PC-3 (cell line): ENCODE data around the gene NECTIN3. TPM values are rescaled to one million over a fixed set of nuclear protein-coding genes. Genes with fewer than 3 reads are reported as not detected.

ENCODE experiments used
- ATAC-seq: fragments of 200-7000 bp; cut with Tn5 transposase; 2 replicates; pipeline ENCODE4 v1.9.1; 2020; ENCODE audit warnings: mild to moderate bottlenecking, moderate library complexity
- BruUV-seq: library from RNA; stranded (reverse); fragments of 400-500 nt; replicated peaks from 2 replicates; lab custom pipeline; 2021; lab: Mats Ljungman, UMichigan
- CTCF ChIA-PET: fragments of 300-600 bp; sonication (Branson Sonifier 250); formaldehyde crosslinking; loops from one replicate; lab custom pipeline; 2022; ENCODE audit warnings: antibody characterized with exemption; lab: Charles Lee
- POLR2A ChIA-PET: fragments of 300-600 bp; sonication (Branson Sonifier 250); formaldehyde crosslinking; loops from one replicate; lab custom pipeline; 2022; ENCODE audit warnings: antibody characterized with exemption; ENCODE audit not compliant: unreplicated experiment; lab: Charles Lee
- DNase-seq: peaks from one replicate; pipeline ENCODE4 v3.0.0-alpha.2; 2015
- H2AFZ ChIP-seq: fragments of 300-600 bp; sonication (generic); 2 replicates; pipeline ENCODE4 v1.6.0; 2016; ENCODE audit warnings: antibody characterized with exemption, low read length
- H3F3A ChIP-seq: fragments of 300-600 bp; sonication (generic); one replicate; pipeline ENCODE4 v1.6.0; 2017; ENCODE audit warnings: antibody characterized with exemption, low read length, control low read depth, mild to moderate bottlenecking; ENCODE audit not compliant: unreplicated experiment
- H3K27ac ChIP-seq: fragments of 300-600 bp; sonication (generic); 2 replicates; pipeline ENCODE4 v1.5.1; 2016; ENCODE audit warnings: mild to moderate bottlenecking, low read length
- H3K27me3 ChIP-seq: fragments of 300-600 bp; sonication (generic); 2 replicates; pipeline ENCODE4 v1.6.1; 2016; ENCODE audit warnings: low read length, mixed read lengths
- H3K36me3 ChIP-seq: fragments of 300-600 bp; sonication (generic); 2 replicates; pipeline ENCODE4 v1.6.1; 2016; ENCODE audit warnings: low read depth, mixed run types, low read length, mixed read lengths
- H3K4me1 ChIP-seq: fragments of 300-600 bp; sonication (generic); 2 replicates; pipeline ENCODE4 v1.5.1; 2016; ENCODE audit warnings: low read length; ENCODE audit not compliant: insufficient read depth
- H3K4me2 ChIP-seq: fragments of 300-600 bp; sonication (generic); 2 replicates; pipeline ENCODE4 v1.6.0; 2016; ENCODE audit warnings: low read length
- H3K4me3 ChIP-seq: fragments of 300-600 bp; sonication (generic); 2 replicates; pipeline ENCODE4 v1.5.1; 2016; ENCODE audit warnings: mild to moderate bottlenecking, low read length, mixed read lengths
- H3K79me2 ChIP-seq: fragments of 300-600 bp; sonication (generic); 2 replicates; pipeline ENCODE4 v1.6.1; 2017; ENCODE audit warnings: low read length, mixed read lengths
- H3K9ac ChIP-seq: fragments of 300-600 bp; sonication (generic); 2 replicates; pipeline ENCODE4 v1.6.0; 2016; ENCODE audit warnings: mild to moderate bottlenecking, low read length
- H3K9me2 ChIP-seq: fragments of 300-600 bp; sonication (generic); replicated peaks from 2 replicates; pipeline ENCODE4 v1.6.1; 2016; ENCODE audit warnings: mixed run types, low read length, mixed read lengths
- H3K9me3 ChIP-seq: fragments of 300-600 bp; sonication (generic); 2 replicates; pipeline ENCODE4 v1.6.1; 2016; ENCODE audit warnings: low read length, mixed read lengths
- H4K20me1 ChIP-seq: fragments of 300-600 bp; sonication (generic); 2 replicates; pipeline ENCODE4 v1.6.1; 2016; ENCODE audit warnings: low read length, mixed read lengths
- CTCF ChIP-seq: fragments of 300-600 bp; sonication (generic); conservative IDR thresholded peaks from 2 replicates; pipeline ENCODE4 v1.5.1; 2017; ENCODE audit warnings: antibody characterized with exemption, low read depth, mild to moderate bottlenecking, low read length
- EZH2 ChIP-seq: fragments of 300-600 bp; sonication (generic); IDR thresholded peaks from one replicate; pipeline ENCODE4 v1.6.1; 2017; ENCODE audit warnings: antibody characterized with exemption, mild to moderate bottlenecking, low read length; ENCODE audit not compliant: unreplicated experiment
- EZH2phosphoT487 ChIP-seq: fragments of 300-600 bp; sonication (generic); IDR thresholded peaks from 2 replicates; pipeline ENCODE4 v1.6.1; 2018; ENCODE audit warnings: mild to moderate bottlenecking, antibody characterized with exemption, low read length, borderline replicate concordance
- intact Hi-C: fragments of 100-400 bp; cut with micrococcal nuclease; formaldehyde crosslinking; loops from 2 replicates; pipeline ENCODE4 v1.9.0; 2023
- total RNA-seq: library from RNA; depleted of rRNA; stranded (reverse); fragments of >200 nt; gene quantifications from 2 replicates; pipeline ENCODE4 v1.2.3, GENCODE V29; 2014

Gene NECTIN3
- total RNA-seq, 1 experiment from 2014 or later, result 12.8 TPM

- TF ChIP-seq CTCF, result no peak
- no peak for TF ChIP-seq EZH2
- no peak for TF ChIP-seq EZH2phosphoT487
- BruUV-seq, result no TSS peak
- CTCF ChIA-PET, result no interaction called here
Observed at GRCh38 chr3:111051354-111051753, 20.3 kb upstream of the NECTIN3 start.

GRCh38 chr3:111068574-111068973 lies 3.0 kb upstream of the NECTIN3 start:
- peaks cover 17% of the 10 kb centered on the region for H3K79me2 ChIP-seq
- H3K9ac ChIP-seq, result no peak overlapping the region
- ATAC-seq (no peak), DNase-seq (no peak)
- ChIA-PET POLR2A (interaction anchor here (0.6 kb wide), 1 partner anchor 455 kb away, joined by 6 read pairs; no protein-coding TSS in a partner anchor), CTCF (interaction anchor here (0.6 kb wide), 1 partner anchor 649 kb away, joined by 3 read pairs; no protein-coding TSS in a partner anchor)
- H3K4me3 ChIP-seq, result no peak overlapping the region
- peaks cover 10% of the 10 kb centered on the region for H3K4me1 ChIP-seq
- no peaks in the 10 kb centered on the region for H3K9me2 ChIP-seq
- H3K27ac ChIP-seq, result no peak overlapping the region
- no peaks in the 10 kb centered on the region for H3F3A ChIP-seq
- TF ChIP-seq EZH2 (no peak), EZH2phosphoT487 (no peak), CTCF (no peak)
- intact Hi-C loops, result loop anchor here (10.0 kb wide), 1 partner anchor 324 kb away; no protein-coding TSS in a partner anchor
- no peak overlapping the region for H2AFZ ChIP-seq
- no TSS peak for BruUV-seq
- H4K20me1 ChIP-seq, result peaks cover 3% of the 10 kb centered on the region
- no peaks in the 10 kb centered on the region for H3K9me3 ChIP-seq
- H3K36me3 ChIP-seq, result no peaks in the 10 kb centered on the region
- H3K27me3 ChIP-seq, result no peaks in the 10 kb centered on the region
- H3K4me2 ChIP-seq, result no peak overlapping the region

More at GRCh38 chr3:111051354-111051753, 20.3 kb upstream of the NECTIN3 start:
- no peaks in the 10 kb centered on the region for H3F3A ChIP-seq
- no peaks in the 10 kb centered on the region for H4K20me1 ChIP-seq
- H3K27ac ChIP-seq, result no peak overlapping the region
- POLR2A ChIA-PET, result no interaction called here
- H3K9me2 ChIP-seq, result no peaks in the 10 kb centered on the region
- no peak overlapping the region for H3K9ac ChIP-seq
- DNase-seq (no peak), ATAC-seq (no peak)
- no peak overlapping the region for H2AFZ ChIP-seq
- no peaks in the 10 kb centered on the region for H3K27me3 ChIP-seq
- intact Hi-C loops, result no loop called here
- H3K79me2 ChIP-seq, result no peaks in the 10 kb centered on the region
- no peaks in the 10 kb centered on the region for H3K9me3 ChIP-seq
- no peaks in the 10 kb centered on the region for H3K4me1 ChIP-seq
- no peak overlapping the region for H3K4me2 ChIP-seq
- H3K4me3 ChIP-seq, result no peak overlapping the region
- H3K36me3 ChIP-seq, result no peaks in the 10 kb centered on the region
